Renal cortex interstitium (tissue), 11 donors: ENCODE data around the gene COL4A2. TPM values are rescaled to one million over a fixed set of nuclear protein-coding genes. Genes with fewer than 3 reads are reported as not detected.

ENCODE experiments used
- DNase-seq, 11 donors: peaks; one replicate each; pipeline ENCODE4 v3.0.0-alpha.2; 2013; ENCODE audit warnings: low read depth in 9 of 11, low spot score in 4 of 11; ENCODE audit errors: extremely low read depth in 1 of 11
- polyA plus RNA-seq, 3 donors: library from polyadenylated mRNA; unstranded; fragments of 120-200 nt; gene quantifications; one replicate each; pipeline ENCODE4 v1.2.1, GENCODE V29; 2013; ENCODE audit not compliant: insufficient read length in 3 of 3

The COL4A2 gene
- polyA plus RNA-seq, 3 donors, result 422 to 524 (median 515) TPM

- DNase-seq, result no peak
Measured at GRCh38 chr13:110557610-110558305, 250.7 kb downstream of the COL4A2 start.

DNA sequence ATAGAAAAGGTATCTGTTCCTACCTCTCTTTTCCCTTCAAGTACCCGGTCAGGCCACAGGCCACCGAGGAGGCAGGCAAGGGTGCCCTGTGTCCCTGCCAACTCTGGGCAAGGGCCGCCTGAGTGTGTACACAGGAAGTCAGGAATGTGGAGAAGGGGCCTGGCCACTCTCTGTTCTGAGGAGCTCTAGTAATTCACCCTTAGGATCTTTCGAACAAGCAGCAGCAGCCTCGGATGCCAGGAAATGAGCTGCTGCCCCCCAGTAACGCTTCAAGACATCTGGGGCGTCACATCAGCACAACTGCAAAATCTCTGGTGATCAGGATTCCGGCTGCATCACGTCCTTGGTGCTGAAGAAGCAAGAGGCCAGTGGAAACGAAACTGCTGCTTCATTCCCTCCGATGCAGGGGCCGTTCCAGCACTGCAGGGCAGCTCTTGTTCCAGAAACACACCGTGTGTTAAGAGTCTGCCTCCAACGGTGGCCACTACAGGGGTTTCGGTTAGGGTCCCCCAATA lies 252.4 kb downstream of the COL4A2 start:
- DNase-seq, result no peak

GRCh38 chr13:110559986-110560385 lies 252.9 kb downstream of the COL4A2 start:
- no peak for DNase-seq

DNA sequence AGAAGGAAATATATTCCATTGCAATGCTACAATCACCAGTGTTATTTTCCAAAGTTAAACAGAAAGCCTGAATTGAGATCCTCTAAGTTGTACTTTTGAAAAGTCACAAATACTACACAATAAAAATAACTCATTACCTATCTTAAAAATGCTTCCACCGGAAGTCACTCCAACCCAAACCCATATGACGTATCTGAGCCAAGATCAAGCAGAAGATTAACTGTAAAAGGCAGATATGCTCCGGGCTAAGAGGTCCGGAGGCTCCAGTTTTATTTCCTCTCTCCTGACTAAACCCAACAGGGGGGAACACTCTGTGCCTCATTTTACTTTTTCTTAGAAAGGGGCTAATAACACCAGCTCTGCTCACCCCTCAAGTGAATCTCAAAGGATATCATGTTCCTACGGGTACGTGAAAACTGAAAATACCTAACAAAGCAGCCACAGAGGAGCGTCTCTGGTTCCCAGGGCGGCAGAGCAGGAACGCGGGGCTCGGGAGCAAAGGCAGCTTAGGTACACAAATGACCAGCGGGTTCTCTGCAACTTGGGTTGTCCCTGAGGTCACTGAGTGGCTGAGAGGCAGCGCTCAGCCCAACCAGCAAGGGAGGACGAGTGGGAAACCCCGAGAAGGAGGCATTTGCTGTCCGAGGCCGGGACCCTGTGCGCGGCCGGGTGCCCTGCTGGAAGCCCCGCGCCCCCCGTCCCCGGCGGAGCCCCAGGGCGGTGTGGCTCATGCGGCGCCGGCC lies 253.7 kb downstream of the COL4A2 start:
- no peak for DNase-seq

DNA sequence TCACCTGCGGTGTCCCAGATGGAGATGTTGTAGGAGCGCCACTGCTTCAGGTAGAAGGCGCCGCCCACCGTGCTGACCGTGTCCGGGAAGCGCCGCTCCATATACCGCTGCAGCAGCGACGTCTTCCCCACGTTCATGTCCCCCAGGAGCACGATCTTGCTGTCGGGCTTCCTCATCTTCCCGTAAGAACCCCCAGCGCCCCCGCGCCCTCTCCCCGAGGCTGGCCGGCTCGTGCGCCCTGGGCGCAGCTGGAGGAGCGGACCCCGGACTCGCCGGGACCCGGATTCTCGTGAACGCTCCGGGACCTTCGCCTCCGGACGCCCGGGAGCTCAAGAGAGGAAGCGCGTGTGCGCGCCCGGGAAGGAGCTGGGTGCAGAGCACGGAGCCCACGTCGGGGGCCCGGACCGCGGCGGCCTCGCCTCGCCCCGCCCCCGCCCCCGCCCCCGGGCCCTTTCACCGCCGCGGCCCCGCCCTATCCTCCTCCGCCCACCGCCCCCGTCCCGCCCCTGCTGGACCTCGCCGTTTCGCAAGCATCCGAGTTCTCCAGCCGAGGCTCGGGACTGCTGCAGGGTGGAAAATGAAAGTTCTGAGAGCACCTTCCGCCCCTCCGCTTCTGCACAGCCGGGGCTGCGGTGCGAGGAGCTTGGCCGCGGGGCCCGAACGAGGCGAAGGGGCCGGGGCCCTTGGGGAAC lies 254.4 kb downstream of the COL4A2 start, which contains the start of gene RAB20:
RAB20 (minus strand) TSS at position 379 of the 692 bp plus-strand sequence; CDS start at position 176, 203 bp downstream.
- DNase-seq, result peak in 6 of 11 donors; percentile 29 to 79 (median 69)

DNA sequence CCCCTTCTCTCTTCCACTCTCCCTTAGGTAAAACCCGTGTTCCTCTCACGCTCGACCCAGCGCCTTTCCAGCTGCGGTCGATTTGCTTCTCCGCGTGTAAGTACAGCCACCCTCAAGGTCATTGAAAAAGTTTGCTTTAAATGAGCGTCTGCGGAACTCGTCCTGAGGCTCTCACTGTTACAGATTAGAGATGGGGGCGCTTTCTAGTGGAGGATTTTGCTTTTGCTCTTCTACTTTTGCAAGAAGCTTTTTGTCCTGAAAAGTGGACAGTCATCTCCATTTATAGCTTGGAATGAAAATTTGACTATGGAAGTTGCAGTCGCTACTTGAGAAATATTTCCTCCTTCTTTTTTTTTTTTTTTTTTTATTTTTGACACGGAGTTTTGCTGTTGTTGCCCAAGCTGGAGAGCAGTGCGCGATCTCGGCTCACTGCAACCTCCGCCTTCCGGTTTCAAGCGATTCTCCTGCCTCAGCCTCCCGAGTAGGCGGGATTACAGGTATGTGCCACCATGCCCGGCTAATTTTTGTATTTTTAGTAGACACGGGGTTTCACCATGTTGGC lies 255.0 kb downstream of the COL4A2 start:
- peak in 2 of 11 donors; percentile 42 to 47 for DNase-seq

Other genes with a start within 250 kb of the COL4A2 start
- 100 to 1,000 TPM; 537 to 578 (median 563) TPM for gene COL4A1, start 127 bp upstream of the COL4A2 start, polyA plus RNA-seq